CD14-positive monocyte (primary cell): ENCODE data around the gene CCDC85A. TPM values are rescaled to one million over a fixed set of nuclear protein-coding genes. Genes with fewer than 3 reads are reported as not detected.

Experiments used
- DNase-seq, 3 donors: peaks; one replicate each; pipeline ENCODE4 v3.0.0-alpha.2; 2011 to 2022
- H2AFZ ChIP-seq: 2 replicates; pipeline ENCODE4 v1.6.0; 2012; ENCODE audit warnings: mild to moderate bottlenecking, low read depth, low read length, inconsistent platforms; ENCODE audit not compliant: insufficient read depth, poor library complexity, severe bottlenecking
- H3K27ac ChIP-seq, 2 donors: 1 replicate in 1 of 2; 2 replicates in 1 of 2; pipeline ENCODE4 v1.5.1; 2012 to 2013; ENCODE audit warnings: low read length in 2 of 2, control low read depth in 1 of 2, inconsistent platforms in 1 of 2, low read depth in 1 of 2, mild to moderate bottlenecking in 1 of 2
- H3K27me3 ChIP-seq, 2 donors: one replicate each; pipeline versions ENCODE4 v1.6.0 to v1.6.1; 2011 to 2013; ENCODE audit warnings: low read length in 2 of 2; ENCODE audit not compliant: control insufficient read depth in 2 of 2, insufficient read depth in 2 of 2
- H3K36me3 ChIP-seq, 2 donors: replicated peaks in 1 of 2; 1 replicate in 1 of 2; 2 replicates in 1 of 2; pipeline versions ENCODE4 v1.5.1 to v1.6.1; 2012 to 2013; ENCODE audit warnings: low read length in 2 of 2, control low read depth in 1 of 2, inconsistent platforms in 1 of 2, mild to moderate bottlenecking in 1 of 2; ENCODE audit not compliant: insufficient read depth in 2 of 2, control insufficient read depth in 1 of 2
- H3K4me1 ChIP-seq, 2 donors: 1 replicate in 1 of 2; 2 replicates in 1 of 2; pipeline versions ENCODE4 v1.5.1 to v1.6.1; 2012 to 2013; ENCODE audit warnings: low read length in 2 of 2, control low read depth in 1 of 2, inconsistent platforms in 1 of 2, mild to moderate bottlenecking in 1 of 2, moderate library complexity in 1 of 2; ENCODE audit not compliant: insufficient read depth in 2 of 2, control insufficient read depth in 1 of 2
- H3K4me2 ChIP-seq: replicated peaks from 2 replicates; pipeline ENCODE3; 2012; ENCODE audit warnings: low read length, moderate library complexity, mild to moderate bottlenecking; ENCODE audit not compliant: poor library complexity, severe bottlenecking; ENCODE audit errors: extremely low read depth
- H3K4me3 ChIP-seq, 3 experiments: fragments of 200-600 bp in 1 of 3; sonication (generic) in 1 of 3; replicated peaks in 1 of 3; 1 replicate in 2 of 3; 2 replicates in 1 of 3; pipeline ENCODE4 v1.5.1; 2011 to 2013; ENCODE audit warnings: low read length in 3 of 3, mild to moderate bottlenecking in 3 of 3, control low read depth in 2 of 3, low read depth in 2 of 3, inconsistent platforms in 1 of 3, moderate library complexity in 1 of 3
- H3K79me2 ChIP-seq: 2 replicates; pipeline ENCODE4 v1.6.0; 2012; ENCODE audit warnings: mild to moderate bottlenecking, control low read depth, inconsistent platforms, low read length, moderate library complexity; ENCODE audit not compliant: insufficient read depth
- H3K9ac ChIP-seq: 2 replicates; pipeline ENCODE4 v1.6.0; 2017; ENCODE audit warnings: low read length, mild to moderate bottlenecking; ENCODE audit not compliant: insufficient read depth, poor library complexity, severe bottlenecking
- H3K9me3 ChIP-seq, 2 donors: replicated peaks in 1 of 2; 1 replicate in 1 of 2; 2 replicates in 1 of 2; pipeline versions ENCODE4 v1.5.1 to v1.6.1; 2012 to 2013; ENCODE audit warnings: low read length in 2 of 2, control low read depth in 1 of 2; ENCODE audit not compliant: control insufficient read depth in 1 of 2, insufficient read depth in 1 of 2
- H4K20me1 ChIP-seq: 2 replicates; pipeline ENCODE4 v1.6.0; 2012; ENCODE audit warnings: mild to moderate bottlenecking, low read length, control low read depth, moderate library complexity; ENCODE audit not compliant: insufficient read depth
- H3K27ac Mint-ChIP-seq, 7 donors: one replicate each; pipeline ENCODE4 v1.8.0; 2020; ENCODE audit warnings: mild to moderate bottlenecking in 7 of 7, mixed read lengths in 7 of 7, moderate library complexity in 6 of 7, inconsistent platforms in 2 of 7
- H3K27me3 Mint-ChIP-seq, 3 donors: one replicate each; pipeline ENCODE4 v1.8.0; 2021 to 2022; ENCODE audit warnings: low read depth in 3 of 3, mild to moderate bottlenecking in 3 of 3, mixed read lengths in 3 of 3, moderate library complexity in 3 of 3, inconsistent platforms in 1 of 3
- H3K36me3 Mint-ChIP-seq, 2 donors: one replicate each; pipeline ENCODE4 v1.8.0; 2020; ENCODE audit warnings: mixed read lengths in 2 of 2, inconsistent platforms in 1 of 2, mild to moderate bottlenecking in 1 of 2
- H3K4me1 Mint-ChIP-seq: one replicate; pipeline ENCODE4 v1.8.0; 2020; ENCODE audit warnings: mild to moderate bottlenecking, mixed read lengths
- H3K4me3 Mint-ChIP-seq, 2 donors: one replicate each; pipeline ENCODE4 v1.8.0; 2020; ENCODE audit warnings: mild to moderate bottlenecking in 2 of 2, mixed read lengths in 2 of 2, moderate library complexity in 1 of 2
- H3K9me3 Mint-ChIP-seq, 7 donors: one replicate each; pipeline ENCODE4 v1.8.0; 2020 to 2022; ENCODE audit warnings: mixed read lengths in 7 of 7, mild to moderate bottlenecking in 6 of 7, moderate library complexity in 6 of 7, inconsistent platforms in 2 of 7
- WGBS: methylation state at CpG from one replicate; pipeline ENCODE4 v1.1.5; 2013; ENCODE audit warnings: missing lambda C conversion rate; ENCODE audit not compliant: insufficient coverage; 5-methylcytosine and 5-hydroxymethylcytosine counted together
- intact Hi-C, 2 donors: fragments of 100-400 bp; cut with micrococcal nuclease; formaldehyde crosslinking; loops; one replicate each; pipeline versions ENCODE4 v1.15.0 to v1.15.1; 2023
- polyA plus RNA-seq, 3 donors: library from polyadenylated mRNA; depleted of rRNA in 1 of 3; unstranded in 2 of 3; stranded (reverse) in 1 of 3; fragments of 300-500 nt in 2 of 3; fragments of >200 nt in 1 of 3; fragmentation: Illumina TruSeq in 2 of 3; gene quantifications; 1 replicate in 2 of 3; 2 replicates in 1 of 3; pipeline ENCODE4 v1.2.3, GENCODE V29; 2012 to 2021
- TF ChIP-seq, protein P1 (sequence below): fragments of 200-600 bp; IDR thresholded peaks from one replicate; pipeline ENCODE4 v1.8.0; 2022; ENCODE audit warnings: antibody characterized with exemption, mild to moderate bottlenecking

The CCDC85A gene
- polyA plus RNA-seq, 3 donors = not detected

DNA sequence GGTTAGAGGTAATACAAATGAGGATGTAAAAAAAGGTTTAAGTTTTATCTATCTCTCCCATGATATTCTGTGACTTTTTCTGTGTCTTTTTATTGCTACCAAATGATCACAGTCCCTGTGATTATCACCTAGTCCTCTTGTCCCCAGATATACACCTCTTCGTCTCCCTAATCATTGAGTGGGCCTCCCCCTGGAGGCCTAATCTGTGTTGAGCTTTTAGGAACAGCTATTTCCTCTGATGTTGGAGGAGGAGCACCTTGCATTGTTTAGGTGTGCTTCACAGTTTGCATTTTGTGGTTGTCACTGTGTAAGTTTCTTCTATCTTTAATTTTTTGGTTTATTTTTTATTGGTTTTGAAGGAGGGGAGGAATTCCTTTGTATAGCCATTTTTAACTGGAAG, 33.3 kb downstream of the CCDC85A start:
- H3K9me3 Mint-ChIP-seq = peaks cover 0 to 3% (median 2%) of the 10 kb centered on the region in 7 donors
- Histone ChIP-seq H3K9me3 (no peaks in the 10 kb centered on the region), H4K20me1 (no peaks in the 10 kb centered on the region), H3K4me3 (no peak overlapping the region), H3K27me3 (no peaks in the 10 kb centered on the region), H2AFZ (no peak overlapping the region), H3K4me2 (no peak overlapping the region), H3K79me2 (no peaks in the 10 kb centered on the region), H3K4me1 (no peaks in the 10 kb centered on the region), H3K9ac (no peak overlapping the region), H3K27ac (no peak overlapping the region), H3K36me3 (no peaks in the 10 kb centered on the region)
- WGBS = no CpG with 5 or more reads among the region's 1 CpG
- TF ChIP-seq, protein P1, sequence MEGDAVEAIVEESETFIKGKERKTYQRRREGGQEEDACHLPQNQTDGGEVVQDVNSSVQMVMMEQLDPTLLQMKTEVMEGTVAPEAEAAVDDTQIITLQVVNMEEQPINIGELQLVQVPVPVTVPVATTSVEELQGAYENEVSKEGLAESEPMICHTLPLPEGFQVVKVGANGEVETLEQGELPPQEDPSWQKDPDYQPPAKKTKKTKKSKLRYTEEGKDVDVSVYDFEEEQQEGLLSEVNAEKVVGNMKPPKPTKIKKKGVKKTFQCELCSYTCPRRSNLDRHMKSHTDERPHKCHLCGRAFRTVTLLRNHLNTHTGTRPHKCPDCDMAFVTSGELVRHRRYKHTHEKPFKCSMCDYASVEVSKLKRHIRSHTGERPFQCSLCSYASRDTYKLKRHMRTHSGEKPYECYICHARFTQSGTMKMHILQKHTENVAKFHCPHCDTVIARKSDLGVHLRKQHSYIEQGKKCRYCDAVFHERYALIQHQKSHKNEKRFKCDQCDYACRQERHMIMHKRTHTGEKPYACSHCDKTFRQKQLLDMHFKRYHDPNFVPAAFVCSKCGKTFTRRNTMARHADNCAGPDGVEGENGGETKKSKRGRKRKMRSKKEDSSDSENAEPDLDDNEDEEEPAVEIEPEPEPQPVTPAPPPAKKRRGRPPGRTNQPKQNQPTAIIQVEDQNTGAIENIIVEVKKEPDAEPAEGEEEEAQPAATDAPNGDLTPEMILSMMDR = no peak
- H3K27me3 Mint-ChIP-seq = no peaks in the 10 kb centered on the region
- no peaks in the 10 kb centered on the region for H3K4me1 Mint-ChIP-seq
- intact Hi-C loops = no loop called here
- no peak for DNase-seq
- H3K4me3 Mint-ChIP-seq = no peak overlapping the region
- no peaks in the 10 kb centered on the region for H3K36me3 Mint-ChIP-seq
- no peak overlapping the region for H3K27ac Mint-ChIP-seq

DNA sequence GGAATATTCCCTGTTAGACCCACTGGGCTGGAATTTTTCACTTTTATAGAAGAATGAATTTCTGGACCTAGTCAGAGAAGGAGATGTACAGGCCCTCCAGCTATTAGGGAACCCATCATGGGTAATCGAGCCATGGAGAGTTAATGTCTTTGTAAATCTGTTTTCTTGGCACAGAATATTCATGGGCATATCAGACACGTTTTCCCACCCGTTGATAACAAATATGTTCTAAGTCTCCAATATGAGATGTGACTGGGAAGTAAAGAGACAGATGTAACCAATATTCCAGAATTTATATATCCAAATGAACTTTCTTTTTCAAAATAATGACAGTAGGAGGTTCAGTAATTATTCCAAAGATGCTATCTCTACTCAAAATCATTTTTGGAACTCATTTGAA, 38.7 kb downstream of the CCDC85A start:
- Histone ChIP-seq H3K4me2 (no peak overlapping the region), H3K4me1 (no peaks in the 10 kb centered on the region), H4K20me1 (no peaks in the 10 kb centered on the region), H3K9me3 (no peaks in the 10 kb centered on the region), H3K36me3 (no peaks in the 10 kb centered on the region), H3K27me3 (no peaks in the 10 kb centered on the region), H3K4me3 (no peak overlapping the region), H3K9ac (no peak overlapping the region), H2AFZ (no peak overlapping the region), H3K27ac (no peak overlapping the region), H3K79me2 (no peaks in the 10 kb centered on the region)
- H3K27ac Mint-ChIP-seq = no peak overlapping the region
- TF ChIP-seq, protein P1 = no peak
- H3K4me1 Mint-ChIP-seq = no peaks in the 10 kb centered on the region
- WGBS = 83% methylated on average over 1 of the region's 3 CpGs
- H3K4me3 Mint-ChIP-seq = no peak overlapping the region
- intact Hi-C loops = no loop called here
- H3K36me3 Mint-ChIP-seq = no peaks in the 10 kb centered on the region
- DNase-seq = no peak
- peaks cover 0 to 5% (median 1%) of the 10 kb centered on the region in 7 donors for H3K9me3 Mint-ChIP-seq
- peaks cover 0 to 2% (median 0%) of the 10 kb centered on the region in 3 donors for H3K27me3 Mint-ChIP-seq
